ENCODE results near the gene PIK3IP1. TPM values are rescaled to one million over a fixed set of nuclear protein-coding genes. Genes with fewer than 3 reads are reported as not detected.

PIK3IP1 gene
- total RNA-seq (10 to 100 TPM; 26.1 to 38.9 TPM), polyA plus RNA-seq (ENCODE audit: insufficient read length in 2 of 2) (10 to 100 TPM; 17.1 to 21.3 TPM)
- long read RNA-seq, donor 1, partial matches to known transcripts = 0 of 8 reads
- long read RNA-seq, donor 1, other reads (novel, unspliced or antisense) = 0 of 8 reads
- long read RNA-seq, donor 2, partial matches to known transcripts = 0 of 4 reads
- long read RNA-seq, donor 2, other reads (novel, unspliced or antisense) = 0 of 4 reads
- long read RNA-seq, donor 3, partial matches to known transcripts = 0 of 3 reads
- long read RNA-seq, donor 3, other reads (novel, unspliced or antisense) = 0 of 3 reads
- long read RNA-seq, donor 4, transcript PIK3IP1-201 (6 exons, 2,467 nt) = major isoform, 8 of 9 reads
- long read RNA-seq, donor 4, partial matches to known transcripts = 0 of 9 reads
- long read RNA-seq, donor 4, other reads (novel, unspliced or antisense) = 0 of 9 reads

- peak within 1 kb of the TSS; percentile 75 for H3K4me3 ChIP-seq (ENCODE audit: low read depth, low read length)
- peaks cover 28% of the 10 kb centered on the region for H3K4me1 ChIP-seq (ENCODE audit: control insufficient read depth, insufficient read depth, low read length)
- peaks cover 13% of the 10 kb centered on the region for H3K36me3 ChIP-seq (ENCODE audit: control insufficient read depth, insufficient read depth, low read length)
- no peaks in the 10 kb centered on the region for H3K27me3 ChIP-seq (ENCODE audit: control insufficient read depth, insufficient read depth, low read length)
- WGBS (ENCODE audit: insufficient coverage) = 0% methylated on average over 9 of the region's 19 CpGs
- H3K9me3 ChIP-seq (ENCODE audit: control insufficient read depth, insufficient read depth, low read length) = no peaks in the 10 kb centered on the region
- peak in 5 of 6 donors; percentile 76 to 96 (median 79) for DNase-seq (ENCODE audit: low read depth in 4 of 6, low spot score in 6 of 6)
- peak within 1 kb of the TSS; percentile 95 for H3K27ac ChIP-seq (ENCODE audit: low read depth, low read length)
Observed at GRCh38 chr22:31292236-31292989, at the start of gene PIK3IP1. Gene PIK3IP1 (minus strand): TSS chr22:31292488. CDS start chr22:31292344, 144 bp downstream.

GRCh38 chr22:31341386-31342088, 49.2 kb upstream of the PIK3IP1 start:
- Histone ChIP-seq H3K27me3 (ENCODE audit: control insufficient read depth, insufficient read depth, low read length) (no peaks in the 10 kb centered on the region), H3K9me3 (ENCODE audit: control insufficient read depth, insufficient read depth, low read length) (no peaks in the 10 kb centered on the region), H3K27ac (ENCODE audit: low read depth, low read length) (no peak overlapping the region), H3K4me3 (ENCODE audit: low read depth, low read length) (no peak overlapping the region), H3K4me1 (ENCODE audit: control insufficient read depth, insufficient read depth, low read length) (peaks cover 64% of the 10 kb centered on the region), H3K36me3 (ENCODE audit: control insufficient read depth, insufficient read depth, low read length) (peaks cover 65% of the 10 kb centered on the region)
- DNase-seq (ENCODE audit: low read depth in 4 of 6, low spot score in 6 of 6) = no peak
- WGBS (ENCODE audit: insufficient coverage) = 91% methylated on average over 9 of the region's 14 CpGs

- Histone ChIP-seq H3K27me3 (ENCODE audit: control insufficient read depth, insufficient read depth, low read length) (no peaks in the 10 kb centered on the region), H3K4me3 (ENCODE audit: low read depth, low read length) (no peak overlapping the region), H3K36me3 (ENCODE audit: control insufficient read depth, insufficient read depth, low read length) (peaks cover 69% of the 10 kb centered on the region), H3K4me1 (ENCODE audit: control insufficient read depth, insufficient read depth, low read length) (peaks cover 64% of the 10 kb centered on the region), H3K27ac (ENCODE audit: low read depth, low read length) (no peak overlapping the region), H3K9me3 (ENCODE audit: control insufficient read depth, insufficient read depth, low read length) (no peaks in the 10 kb centered on the region)
- WGBS (ENCODE audit: insufficient coverage) = 20% methylated on average over 2 of the region's 2 CpGs
- no peak for DNase-seq (ENCODE audit: low read depth in 4 of 6, low spot score in 6 of 6)
Observed at GRCh38 chr22:31340765-31341247, 48.5 kb upstream of the PIK3IP1 start.

GRCh38 chr22:31340360-31340759, 48.1 kb upstream of the PIK3IP1 start:
- Histone ChIP-seq H3K27me3 (ENCODE audit: control insufficient read depth, insufficient read depth, low read length) (no peaks in the 10 kb centered on the region), H3K4me1 (ENCODE audit: control insufficient read depth, insufficient read depth, low read length) (peaks cover 67% of the 10 kb centered on the region), H3K4me3 (ENCODE audit: low read depth, low read length) (no peak overlapping the region), H3K9me3 (ENCODE audit: control insufficient read depth, insufficient read depth, low read length) (no peaks in the 10 kb centered on the region), H3K27ac (ENCODE audit: low read depth, low read length) (no peak overlapping the region), H3K36me3 (ENCODE audit: control insufficient read depth, insufficient read depth, low read length) (peaks cover 74% of the 10 kb centered on the region)
- 71% methylated on average over 1 of the region's 6 CpGs for WGBS (ENCODE audit: insufficient coverage)
- no peak for DNase-seq (ENCODE audit: low read depth in 4 of 6, low spot score in 6 of 6)

GRCh38 chr22:31339148-31339832, 47.0 kb upstream of the PIK3IP1 start:
- WGBS (ENCODE audit: insufficient coverage) = 42% methylated on average over 5 of the region's 6 CpGs
- no peak for DNase-seq (ENCODE audit: low read depth in 4 of 6, low spot score in 6 of 6)
- Histone ChIP-seq H3K9me3 (ENCODE audit: control insufficient read depth, insufficient read depth, low read length) (no peaks in the 10 kb centered on the region), H3K27ac (ENCODE audit: low read depth, low read length) (no peak overlapping the region), H3K36me3 (ENCODE audit: control insufficient read depth, insufficient read depth, low read length) (peaks cover 75% of the 10 kb centered on the region), H3K4me1 (ENCODE audit: control insufficient read depth, insufficient read depth, low read length) (peaks cover 63% of the 10 kb centered on the region), H3K27me3 (ENCODE audit: control insufficient read depth, insufficient read depth, low read length) (no peaks in the 10 kb centered on the region), H3K4me3 (ENCODE audit: low read depth, low read length) (no peak overlapping the region)

- no peak overlapping the region for H3K27ac ChIP-seq (ENCODE audit: low read depth, low read length)
- no peaks in the 10 kb centered on the region for H3K27me3 ChIP-seq (ENCODE audit: control insufficient read depth, insufficient read depth, low read length)
- no peak for DNase-seq (ENCODE audit: low read depth in 4 of 6, low spot score in 6 of 6)
- peaks cover 73% of the 10 kb centered on the region for H3K36me3 ChIP-seq (ENCODE audit: control insufficient read depth, insufficient read depth, low read length)
- H3K4me3 ChIP-seq (ENCODE audit: low read depth, low read length) = no peak overlapping the region
- peaks cover 51% of the 10 kb centered on the region for H3K4me1 ChIP-seq (ENCODE audit: control insufficient read depth, insufficient read depth, low read length)
- no peaks in the 10 kb centered on the region for H3K9me3 ChIP-seq (ENCODE audit: control insufficient read depth, insufficient read depth, low read length)
- WGBS (ENCODE audit: insufficient coverage) = 92% methylated on average over 3 of the region's 5 CpGs
Observed at GRCh38 chr22:31337178-31337577, 44.9 kb upstream of the PIK3IP1 start.

GRCh38 chr22:31334329-31334728, 42.0 kb upstream of the PIK3IP1 start:
- no peak for DNase-seq (ENCODE audit: low read depth in 4 of 6, low spot score in 6 of 6)
- 94% methylated on average over 4 of the region's 5 CpGs for WGBS (ENCODE audit: insufficient coverage)
- Histone ChIP-seq H3K27ac (ENCODE audit: low read depth, low read length) (peak overlapping the region; percentile 43), H3K4me1 (ENCODE audit: control insufficient read depth, insufficient read depth, low read length) (peaks cover 23% of the 10 kb centered on the region), H3K9me3 (ENCODE audit: control insufficient read depth, insufficient read depth, low read length) (no peaks in the 10 kb centered on the region), H3K36me3 (ENCODE audit: control insufficient read depth, insufficient read depth, low read length) (peaks cover 68% of the 10 kb centered on the region), H3K4me3 (ENCODE audit: low read depth, low read length) (no peak overlapping the region), H3K27me3 (ENCODE audit: control insufficient read depth, insufficient read depth, low read length) (no peaks in the 10 kb centered on the region)

GRCh38 chr22:31333641-31334040, 41.4 kb upstream of the PIK3IP1 start:
- 75% methylated on average over 1 of the region's 2 CpGs for WGBS (ENCODE audit: insufficient coverage)

GRCh38 chr22:31332886-31333285, 40.6 kb upstream of the PIK3IP1 start:
- no peak for DNase-seq (ENCODE audit: low read depth in 4 of 6, low spot score in 6 of 6)
- Histone ChIP-seq H3K36me3 (ENCODE audit: control insufficient read depth, insufficient read depth, low read length) (peaks cover 77% of the 10 kb centered on the region), H3K4me3 (ENCODE audit: low read depth, low read length) (no peak overlapping the region), H3K9me3 (ENCODE audit: control insufficient read depth, insufficient read depth, low read length) (no peaks in the 10 kb centered on the region), H3K27me3 (ENCODE audit: control insufficient read depth, insufficient read depth, low read length) (no peaks in the 10 kb centered on the region), H3K4me1 (ENCODE audit: control insufficient read depth, insufficient read depth, low read length) (peaks cover 20% of the 10 kb centered on the region), H3K27ac (ENCODE audit: low read depth, low read length) (no peak overlapping the region)
- WGBS (ENCODE audit: insufficient coverage) = 88% methylated on average over 1 of the region's 1 CpG

More at GRCh38 chr22:31333641-31334040, 41.4 kb upstream of the PIK3IP1 start:
- H3K36me3 ChIP-seq (ENCODE audit: control insufficient read depth, insufficient read depth, low read length) = peaks cover 73% of the 10 kb centered on the region
- H3K4me1 ChIP-seq (ENCODE audit: control insufficient read depth, insufficient read depth, low read length) = peaks cover 20% of the 10 kb centered on the region
- no peak overlapping the region for H3K4me3 ChIP-seq (ENCODE audit: low read depth, low read length)
- no peaks in the 10 kb centered on the region for H3K27me3 ChIP-seq (ENCODE audit: control insufficient read depth, insufficient read depth, low read length)
- no peaks in the 10 kb centered on the region for H3K9me3 ChIP-seq (ENCODE audit: control insufficient read depth, insufficient read depth, low read length)
- DNase-seq (ENCODE audit: low read depth in 4 of 6, low spot score in 6 of 6) = peak in 3 of 6 donors; percentile 62 to 82 (median 66)
- peak overlapping the region; percentile 79 for H3K27ac ChIP-seq (ENCODE audit: low read depth, low read length)
